HUDEP-2 (cell line): ENCODE data around the gene COL6A1.
"Not testable (repeated sequence)": the region's sequence is repeated elsewhere in the genome, so short reads cannot be mapped to it uniquely, and the experiment has no call there.

Experiments
- DNase-seq, 76 experiments: peaks; one replicate each; lab custom pipeline; 2025; ENCODE audit not compliant: unreplicated experiment in 76 of 76; lab: John Stamatoyannopoulos, UW

The COL6A1 gene

GRCh38 chr21:45945066-45945867 is 36.3 kb upstream of the COL6A1 start:
- no peak for DNase-seq

GRCh38 chr21:45945868-45946210 is 35.7 kb upstream of the COL6A1 start:
- no peak for DNase-seq

DNA sequence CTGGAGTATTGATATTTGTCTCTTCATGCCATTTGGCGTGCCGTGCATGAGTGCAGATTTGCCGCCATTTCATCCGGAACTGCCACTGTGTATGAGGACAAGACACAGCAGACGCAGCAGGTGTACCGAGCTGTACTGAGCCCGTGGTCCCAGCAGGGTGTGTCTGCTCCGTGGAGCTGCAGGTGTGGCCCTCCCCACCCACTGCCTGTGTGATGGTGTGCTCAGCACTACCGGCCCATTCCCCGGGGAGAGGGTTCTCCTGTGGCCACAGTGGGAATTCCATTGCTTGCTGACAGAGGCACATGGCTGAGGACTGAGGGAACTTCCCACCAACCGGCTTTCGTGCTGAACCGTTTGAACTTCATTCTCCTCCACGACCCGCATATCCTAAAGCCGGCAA is 34.3 kb upstream of the COL6A1 start:
- no peak for DNase-seq

DNA sequence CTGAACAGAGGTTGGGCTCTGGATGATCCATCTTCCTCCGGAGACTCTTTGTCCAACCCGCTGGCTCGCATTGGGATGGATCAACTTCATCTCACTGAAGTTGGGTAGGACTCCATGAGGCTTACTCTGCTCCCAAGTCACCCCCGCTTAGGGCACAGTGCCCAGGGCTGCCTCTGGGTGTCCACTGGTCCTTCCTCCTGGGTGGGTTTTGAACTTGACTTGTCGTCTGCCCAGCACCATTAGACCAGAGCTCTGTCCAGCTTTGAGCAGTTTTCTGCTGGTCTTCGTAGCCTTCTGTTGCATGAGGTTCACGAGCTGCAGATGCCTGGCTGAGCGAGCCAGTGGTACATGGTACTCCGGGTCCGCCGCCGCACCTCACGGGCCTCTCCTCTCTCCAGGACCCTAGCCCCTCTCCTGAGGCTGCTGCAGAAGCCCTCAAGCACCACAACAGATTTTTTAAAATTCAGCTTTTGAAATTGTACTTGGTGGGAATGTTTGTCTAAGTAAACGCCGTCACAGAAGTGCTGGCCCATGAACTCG is 33.8 kb upstream of the COL6A1 start:
- no peak for DNase-seq

- DNase-seq: no peak
Observed at GRCh38 chr21:45948576-45949141, 32.9 kb upstream of the COL6A1 start.

- no peak for DNase-seq
Observed at GRCh38 chr21:45949928-45950739, 31.4 kb upstream of the COL6A1 start.

DNA sequence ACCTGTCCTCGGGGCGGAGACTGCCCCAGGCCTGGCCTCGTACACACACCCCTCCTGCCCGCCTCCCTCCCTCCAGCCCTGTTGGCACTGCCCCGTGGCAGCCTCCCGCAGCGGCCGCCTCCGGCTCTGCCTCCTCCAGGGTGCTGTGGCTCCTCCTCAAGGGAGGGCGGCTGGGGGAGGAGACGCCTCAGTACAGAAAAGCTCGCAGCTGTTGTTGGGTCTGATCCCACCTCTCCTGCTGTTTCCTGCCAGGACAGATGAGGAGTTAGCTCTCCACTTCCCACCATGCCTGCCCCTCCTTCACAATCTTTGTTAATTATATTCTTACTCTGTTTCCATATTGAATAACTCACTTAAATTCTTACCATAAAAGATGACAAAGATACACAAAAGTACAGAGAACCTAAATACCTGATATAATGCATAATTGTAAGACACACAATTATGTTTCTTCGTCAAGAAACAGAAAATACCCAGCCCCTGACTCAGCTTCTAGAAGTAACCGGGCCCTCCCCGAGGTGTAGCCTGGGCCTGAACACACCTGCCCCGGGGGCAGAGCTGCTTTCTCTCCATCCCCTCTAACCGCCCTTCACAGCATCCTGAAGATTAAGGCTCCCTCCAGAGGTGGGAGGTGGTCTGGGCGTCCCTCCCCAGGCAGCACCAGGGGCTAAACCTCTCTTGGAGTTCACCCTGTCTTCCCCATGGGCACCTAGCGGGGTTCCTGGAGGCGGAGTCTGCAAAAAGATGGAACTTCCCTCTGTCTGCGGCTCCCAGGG is 30.6 kb upstream of the COL6A1 start:
- peak in 1 of 76 experiments; percentile 10 for DNase-seq

DNA sequence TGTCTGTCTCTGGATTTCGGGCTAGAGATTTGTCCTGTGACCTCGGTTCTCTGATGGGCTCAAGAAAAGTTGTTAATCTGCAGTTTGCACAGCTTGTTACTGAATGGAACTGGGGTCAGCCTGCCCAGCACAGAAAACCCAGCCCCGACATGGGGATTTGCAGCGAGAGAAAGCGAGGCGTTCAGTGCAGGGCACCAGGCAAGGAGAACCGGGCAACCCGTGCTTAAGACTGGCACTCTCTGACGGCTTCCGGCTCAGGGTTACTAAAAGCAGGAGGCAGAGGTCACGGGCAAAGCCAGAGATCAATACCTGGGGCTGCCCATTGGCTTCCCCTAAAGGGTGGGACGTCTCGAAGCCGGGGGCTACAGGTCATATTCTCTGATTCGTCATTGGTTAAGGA is 29.9 kb upstream of the COL6A1 start:
- DNase-seq: no peak

GRCh38 chr21:45952527-45952926 is 29.0 kb upstream of the COL6A1 start:
- DNase-seq: not testable (repeated sequence)

DNA sequence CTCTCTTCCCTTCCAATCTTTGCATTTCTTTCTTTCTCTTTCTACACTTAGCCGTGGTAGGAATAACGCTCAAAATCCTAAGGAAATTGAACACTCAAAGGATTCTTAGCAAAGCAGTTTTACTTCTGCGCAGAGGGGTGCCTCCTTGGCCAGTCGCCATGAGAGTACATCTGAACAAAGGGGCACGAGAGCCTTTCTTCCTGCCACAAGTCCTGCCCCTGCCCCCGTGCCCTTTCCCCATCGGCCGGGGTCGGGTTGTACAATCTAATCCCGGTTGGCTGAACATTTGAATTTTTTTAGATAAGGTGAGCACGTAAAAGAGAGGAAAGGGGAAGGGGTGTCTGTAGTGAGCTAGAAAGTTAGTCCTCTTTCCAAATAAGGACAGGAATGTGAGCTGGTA is 28.6 kb upstream of the COL6A1 start:
- DNase-seq: no peak

GRCh38 chr21:45954261-45954660 is 27.3 kb upstream of the COL6A1 start:
- DNase-seq: no peak

DNA sequence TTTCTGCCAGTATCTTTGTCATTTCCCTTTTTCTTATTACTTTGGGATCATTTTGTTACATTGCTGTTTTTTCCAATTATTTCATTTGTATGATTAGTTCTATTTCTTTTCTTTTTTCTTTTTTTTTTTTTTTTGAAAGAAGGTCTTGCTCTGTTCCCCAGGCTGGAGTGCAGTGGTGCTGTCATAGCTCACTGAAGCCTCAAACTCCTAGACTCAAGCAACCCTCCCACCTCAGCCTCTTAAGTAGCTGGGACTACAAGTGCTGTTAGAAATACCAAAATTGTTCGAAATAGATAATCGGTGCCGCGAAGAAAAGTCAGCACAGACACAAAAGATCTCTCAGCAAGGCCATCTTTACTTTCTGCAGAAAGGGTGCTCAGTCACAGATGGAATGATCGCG is 26.6 kb upstream of the COL6A1 start:
- no peak for DNase-seq

DNA sequence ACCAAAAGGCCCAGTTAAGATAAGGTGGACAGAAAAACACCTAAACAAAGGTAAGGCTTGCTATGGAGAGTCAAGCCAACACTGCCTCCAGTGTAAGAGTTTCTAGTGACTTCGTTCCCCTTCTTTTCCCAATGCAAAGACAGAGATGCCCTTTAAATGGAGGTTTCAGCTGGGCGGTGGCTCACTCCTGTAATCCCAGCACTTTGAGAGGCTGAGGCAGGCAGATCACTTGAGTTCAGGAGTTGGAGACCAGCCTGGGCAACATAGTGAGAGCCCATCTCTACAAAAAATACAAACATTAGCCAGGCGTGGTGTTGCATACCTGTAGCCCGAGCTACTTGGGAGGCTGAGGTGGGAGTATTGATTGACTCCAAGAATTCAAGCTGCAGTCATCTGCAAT is 24.0 kb upstream of the COL6A1 start:
- DNase-seq: no peak

DNA sequence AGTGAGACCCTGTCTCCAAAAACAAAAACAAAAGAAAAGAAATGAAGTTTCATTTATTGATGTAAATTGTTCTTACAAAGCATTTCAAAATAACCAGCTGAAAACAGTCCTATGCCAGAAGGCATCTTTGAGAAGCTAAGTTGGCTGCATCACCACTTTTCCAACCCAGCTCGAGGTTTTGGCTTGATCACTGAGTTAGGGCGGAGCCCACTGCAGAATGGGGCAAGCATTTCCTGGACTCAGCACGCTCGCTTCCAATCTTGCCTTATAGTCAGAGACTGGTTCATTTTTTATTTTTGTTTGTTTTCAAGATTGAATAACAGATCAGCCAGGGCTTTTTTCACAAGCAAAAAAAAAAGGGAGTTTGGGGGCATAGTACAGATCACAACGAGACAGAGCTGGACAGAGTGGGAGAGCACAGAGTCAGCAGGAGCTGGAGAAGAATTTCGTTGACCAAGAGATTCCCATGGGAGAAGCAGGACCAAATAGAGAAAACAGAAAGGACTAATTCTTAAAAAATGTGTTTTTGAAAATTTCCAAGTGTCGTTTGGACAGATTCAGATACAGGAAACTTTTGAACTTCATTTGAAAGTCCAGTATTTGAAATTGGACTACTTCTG is 23.5 kb upstream of the COL6A1 start:
- DNase-seq: no peak

DNA sequence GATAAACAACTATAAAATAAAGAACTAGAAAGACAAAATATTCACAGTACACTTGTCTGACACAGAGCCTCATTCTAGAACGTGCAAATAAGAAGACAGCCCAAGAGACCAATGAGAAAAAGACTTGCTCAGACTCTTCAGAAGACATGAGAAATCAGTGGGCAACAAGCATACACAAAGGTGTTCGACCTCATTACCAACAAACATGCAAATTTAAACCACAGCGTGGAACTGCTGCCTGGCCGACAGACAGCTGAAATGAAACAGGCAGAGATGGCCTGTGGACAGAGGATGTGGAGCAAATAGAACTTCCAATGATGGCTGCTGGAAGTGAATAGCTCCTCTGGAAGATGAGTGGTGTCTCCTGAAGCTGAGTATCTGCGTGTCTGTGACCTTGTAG is 22.4 kb upstream of the COL6A1 start:
- no peak for DNase-seq

DNA sequence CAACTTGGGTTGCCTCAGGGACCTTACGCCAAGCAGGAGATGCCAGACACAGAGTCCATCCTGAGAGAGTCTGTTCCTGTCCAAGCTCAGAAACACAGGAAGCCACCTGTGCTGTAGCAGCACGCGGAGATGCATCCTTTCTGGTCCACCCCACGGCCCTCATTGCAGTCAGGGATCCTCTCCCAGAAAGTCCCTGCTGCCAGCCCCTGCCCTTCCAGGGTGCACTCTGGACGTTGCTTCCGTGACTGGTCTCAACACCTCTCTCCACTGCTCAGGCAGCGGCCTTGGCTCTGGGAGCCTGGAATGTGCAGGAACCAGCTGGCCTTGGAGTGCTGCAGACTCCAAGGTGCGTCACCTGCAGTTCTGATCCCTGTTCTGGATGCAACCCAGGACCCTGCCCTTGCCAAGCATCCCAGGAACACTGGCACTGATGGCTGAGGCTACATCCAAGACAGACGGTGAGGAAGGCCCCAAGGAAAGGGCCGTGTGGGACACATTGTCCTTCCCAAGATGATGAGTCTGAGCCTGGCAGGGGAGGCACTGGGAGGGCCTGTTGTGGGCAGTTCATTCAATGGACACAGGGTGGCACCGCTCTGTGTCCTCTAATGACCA is 21.7 kb upstream of the COL6A1 start:
- no peak for DNase-seq

DNA sequence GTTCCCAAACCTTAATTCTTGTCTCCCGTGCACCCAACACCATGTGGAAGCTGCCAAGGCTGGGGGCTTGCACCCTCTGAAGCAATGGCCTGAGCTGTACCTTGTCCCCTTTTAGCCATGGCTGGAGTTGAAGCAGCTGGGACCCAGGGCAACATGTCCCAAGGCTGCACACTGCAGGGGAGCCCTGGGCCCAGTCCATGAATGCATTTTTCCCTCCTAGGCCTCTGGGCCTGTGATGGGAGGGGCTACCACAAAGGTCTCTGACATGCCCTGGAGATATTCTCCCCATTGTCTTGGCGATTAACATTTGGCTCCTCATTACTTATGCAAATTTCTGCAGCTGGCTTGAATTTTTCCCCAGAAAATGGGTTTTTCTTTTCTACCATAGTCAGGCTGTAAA is 20.2 kb upstream of the COL6A1 start:
- DNase-seq: not testable (repeated sequence)

DNA sequence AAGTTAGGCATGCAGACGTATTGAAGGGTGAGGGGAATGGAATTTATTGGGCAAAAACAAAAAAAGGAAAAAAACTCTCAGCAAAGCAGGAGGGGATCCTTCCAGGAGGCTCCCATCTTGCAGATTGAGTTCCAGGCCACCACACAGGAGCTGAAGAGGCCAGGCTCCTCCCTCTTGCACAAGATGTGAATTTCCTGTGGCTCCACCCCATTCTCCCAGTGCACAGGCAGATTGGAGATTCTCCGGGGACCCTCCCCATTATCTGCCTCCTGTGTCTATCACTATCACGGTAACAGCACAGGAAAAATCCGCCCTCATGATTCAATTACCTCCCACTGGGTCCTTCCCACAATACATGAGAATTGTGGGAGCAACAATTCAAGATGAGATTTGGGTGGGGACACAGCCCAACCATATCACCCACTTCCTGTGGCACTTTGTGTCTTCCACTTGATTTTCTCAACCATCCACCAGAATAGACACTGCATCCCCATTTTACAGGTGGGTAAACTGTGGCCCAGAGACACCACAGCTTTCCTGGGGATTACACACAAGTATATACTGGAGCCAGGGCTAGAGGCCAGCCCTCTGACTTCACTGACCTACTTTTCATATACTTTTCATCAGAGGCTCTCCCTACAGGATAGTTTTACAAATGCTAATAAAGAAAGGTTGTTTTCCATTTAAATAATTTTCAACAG is 18.9 kb upstream of the COL6A1 start:
- no peak for DNase-seq

GRCh38 chr21:45963232-45963570 is 18.4 kb upstream of the COL6A1 start:
- no peak for DNase-seq
